GM10847 (cell line): ENCODE measurements around the gene TLR8.

ENCODE experiments used
- POLR2A ChIP-seq: IDR thresholded peaks from 2 replicates; pipeline ENCODE4 v1.6.1; 2011; ENCODE audit not compliant: insufficient read length; ENCODE audit errors: extremely low read depth

The TLR8 gene

DNA sequence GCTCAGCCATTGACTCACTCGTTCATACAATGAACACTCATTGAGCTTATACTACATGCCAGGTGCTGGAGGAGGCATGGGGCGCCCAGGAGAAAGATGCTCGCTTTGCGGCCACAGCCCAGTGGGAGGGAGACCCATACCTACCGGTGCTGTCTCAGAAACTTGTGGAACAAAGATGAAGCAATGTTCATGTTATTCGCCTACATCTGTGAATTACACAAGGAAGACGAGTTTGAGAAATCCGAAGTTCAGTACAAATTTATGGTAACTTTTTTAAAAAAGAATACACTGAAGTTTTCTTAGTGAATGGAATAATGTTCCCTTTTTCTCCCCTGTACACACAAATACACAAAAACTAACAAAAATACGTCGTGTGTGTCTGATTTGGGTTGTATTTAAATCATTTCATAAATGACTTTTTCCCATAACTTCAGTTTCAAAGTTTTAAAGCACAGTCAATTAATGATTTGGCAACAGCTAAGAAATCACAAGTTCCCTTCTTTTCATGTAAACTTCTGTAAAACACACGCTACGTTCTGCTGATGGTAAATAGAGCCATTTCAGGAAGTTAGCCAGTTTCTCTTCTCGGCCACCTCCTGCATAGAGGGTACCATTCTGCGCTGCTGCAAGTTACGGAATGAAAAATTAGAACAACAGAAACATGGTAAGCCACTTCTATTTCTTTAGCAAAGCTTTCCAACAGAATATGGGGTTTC is at the start of gene TLR8:
Gene TLR8 (plus strand): TSS at position 575 of the 716 bp plus-strand sequence. CDS start 87 bp downstream, at position 662.
- no peak for TF ChIP-seq POLR2A

DNA sequence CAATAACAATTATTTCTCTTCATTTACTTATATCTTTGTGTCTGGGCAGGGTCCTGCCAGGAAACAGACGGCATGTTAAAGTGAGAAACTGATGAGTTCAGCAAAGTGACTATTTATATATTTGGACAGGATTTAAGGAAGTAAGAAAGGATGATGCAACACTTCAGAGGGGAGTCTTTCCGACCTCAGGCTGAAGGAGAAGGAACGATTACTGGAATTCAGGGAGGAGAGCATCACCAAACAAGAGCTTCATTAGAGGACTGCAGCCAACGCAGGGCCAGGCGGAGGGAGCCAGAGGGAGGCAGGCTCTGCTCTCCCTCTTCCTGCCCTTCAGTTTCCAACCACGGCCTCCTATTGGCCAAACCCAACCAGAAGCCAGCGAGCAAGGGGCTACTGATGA is 41.1 kb upstream of the TLR8 start:
- TF ChIP-seq POLR2A, result no peak

GRCh38 chrX:12866451-12867377 is 39.7 kb upstream of the TLR8 start, which contains the start of gene TLR7:
TLR7 (plus strand) TSS chrX:12867072; CDS start chrX:12867579, 507 bp downstream.
- TF ChIP-seq POLR2A, result no peak

- no peak for TF ChIP-seq POLR2A
Measured at GRCh38 chrX:12867685-12868084, 38.7 kb upstream of the TLR8 start.

DNA sequence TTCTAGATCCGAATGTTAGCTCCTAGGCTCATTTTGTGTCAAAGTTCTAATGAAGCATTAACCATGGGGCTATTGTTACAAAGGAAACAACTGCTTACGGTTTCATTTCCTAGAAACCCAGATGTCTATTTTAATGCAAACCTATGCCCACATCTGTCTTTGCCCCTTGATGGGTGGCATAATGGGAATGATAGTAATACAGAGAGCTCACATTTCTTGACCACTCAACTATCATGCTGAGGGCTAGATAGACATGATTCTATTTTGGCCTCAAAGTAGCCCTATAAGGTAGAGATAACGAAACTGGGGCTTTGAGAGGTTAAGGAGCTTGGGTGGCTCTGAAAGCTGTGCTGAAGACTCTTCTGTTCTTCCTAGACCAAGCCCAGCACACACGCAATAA is 37.7 kb upstream of the TLR8 start:
- no peak for TF ChIP-seq POLR2A

GRCh38 chrX:12871257-12871656 is 35.2 kb upstream of the TLR8 start:
- no peak for TF ChIP-seq POLR2A

DNA sequence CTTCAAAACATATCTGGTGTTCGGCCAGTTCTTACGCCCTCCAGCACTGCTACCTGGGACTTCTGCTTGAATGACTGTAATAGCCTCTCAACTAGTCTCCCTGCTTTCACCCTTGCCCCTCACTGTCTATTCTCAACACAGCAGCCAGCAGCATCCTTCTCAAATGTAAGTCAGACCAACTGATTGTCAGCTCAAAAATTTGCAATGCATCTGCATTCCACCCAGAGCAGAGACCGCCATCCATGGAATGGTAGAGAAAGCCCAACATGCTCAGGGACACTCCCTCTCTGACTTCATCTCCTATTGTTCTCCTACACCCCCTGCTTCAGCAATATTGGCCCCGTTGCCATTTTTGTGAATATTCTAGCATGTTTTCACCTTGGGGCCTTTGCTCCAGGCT is 33.7 kb upstream of the TLR8 start:
- no peak for TF ChIP-seq POLR2A

DNA sequence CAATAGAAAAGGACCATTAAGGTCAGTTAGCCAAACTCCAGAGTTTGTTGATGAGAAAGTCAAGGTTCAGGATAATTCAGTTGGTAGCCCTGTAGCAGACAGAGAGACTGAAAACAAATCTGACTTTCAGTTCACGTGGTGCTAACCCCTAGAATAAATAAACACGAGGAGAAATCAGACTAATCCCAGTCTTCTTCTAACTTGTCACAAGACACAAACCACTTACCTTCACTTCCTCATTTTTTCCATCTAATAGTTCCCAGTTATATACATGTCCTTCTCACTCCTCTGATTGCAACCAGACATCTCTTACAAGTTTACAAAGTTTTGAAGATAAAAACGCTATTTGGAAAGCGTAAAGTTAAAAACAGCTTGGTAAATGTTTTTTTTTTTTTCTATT is 31.8 kb upstream of the TLR8 start:
- TF ChIP-seq POLR2A, result no peak

GRCh38 chrX:12877386-12877785 is 29.0 kb upstream of the TLR8 start:
- TF ChIP-seq POLR2A, result no peak

DNA sequence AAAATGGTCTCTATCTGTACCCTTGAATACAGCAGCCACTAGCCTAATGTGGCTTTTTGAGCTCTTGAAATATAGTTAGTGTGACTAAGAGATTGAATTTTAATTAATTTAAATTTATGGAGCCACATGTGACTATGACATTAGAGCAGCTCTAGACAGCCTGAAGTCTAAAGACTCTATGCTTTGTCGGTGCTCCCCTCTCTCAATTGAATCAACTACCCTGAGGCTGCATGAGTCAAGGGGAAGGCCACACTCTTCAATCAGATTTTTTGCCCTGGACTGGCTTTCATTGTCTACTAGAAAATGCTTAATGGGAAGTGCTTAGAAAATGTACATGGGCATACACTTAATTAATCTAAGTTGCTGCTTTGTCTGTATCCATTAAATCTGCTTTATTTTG is 27.9 kb upstream of the TLR8 start:
- no peak for TF ChIP-seq POLR2A

- TF ChIP-seq POLR2A, result no peak
Measured at GRCh38 chrX:12881914-12882313, 24.5 kb upstream of the TLR8 start.

DNA sequence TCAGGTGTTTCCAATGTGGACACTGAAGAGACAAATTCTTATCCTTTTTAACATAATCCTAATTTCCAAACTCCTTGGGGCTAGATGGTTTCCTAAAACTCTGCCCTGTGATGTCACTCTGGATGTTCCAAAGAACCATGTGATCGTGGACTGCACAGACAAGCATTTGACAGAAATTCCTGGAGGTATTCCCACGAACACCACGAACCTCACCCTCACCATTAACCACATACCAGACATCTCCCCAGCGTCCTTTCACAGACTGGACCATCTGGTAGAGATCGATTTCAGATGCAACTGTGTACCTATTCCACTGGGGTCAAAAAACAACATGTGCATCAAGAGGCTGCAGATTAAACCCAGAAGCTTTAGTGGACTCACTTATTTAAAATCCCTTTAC is 20.9 kb upstream of the TLR8 start:
- no peak for TF ChIP-seq POLR2A

DNA sequence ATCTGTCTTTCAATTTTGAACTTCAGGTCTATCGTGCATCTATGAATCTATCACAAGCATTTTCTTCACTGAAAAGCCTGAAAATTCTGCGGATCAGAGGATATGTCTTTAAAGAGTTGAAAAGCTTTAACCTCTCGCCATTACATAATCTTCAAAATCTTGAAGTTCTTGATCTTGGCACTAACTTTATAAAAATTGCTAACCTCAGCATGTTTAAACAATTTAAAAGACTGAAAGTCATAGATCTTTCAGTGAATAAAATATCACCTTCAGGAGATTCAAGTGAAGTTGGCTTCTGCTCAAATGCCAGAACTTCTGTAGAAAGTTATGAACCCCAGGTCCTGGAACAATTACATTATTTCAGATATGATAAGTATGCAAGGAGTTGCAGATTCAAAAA is 19.9 kb upstream of the TLR8 start:
- TF ChIP-seq POLR2A, result no peak

DNA sequence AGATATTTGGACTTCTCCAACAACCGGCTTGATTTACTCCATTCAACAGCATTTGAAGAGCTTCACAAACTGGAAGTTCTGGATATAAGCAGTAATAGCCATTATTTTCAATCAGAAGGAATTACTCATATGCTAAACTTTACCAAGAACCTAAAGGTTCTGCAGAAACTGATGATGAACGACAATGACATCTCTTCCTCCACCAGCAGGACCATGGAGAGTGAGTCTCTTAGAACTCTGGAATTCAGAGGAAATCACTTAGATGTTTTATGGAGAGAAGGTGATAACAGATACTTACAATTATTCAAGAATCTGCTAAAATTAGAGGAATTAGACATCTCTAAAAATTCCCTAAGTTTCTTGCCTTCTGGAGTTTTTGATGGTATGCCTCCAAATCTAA is 19.3 kb upstream of the TLR8 start:
- TF ChIP-seq POLR2A, result no peak

DNA sequence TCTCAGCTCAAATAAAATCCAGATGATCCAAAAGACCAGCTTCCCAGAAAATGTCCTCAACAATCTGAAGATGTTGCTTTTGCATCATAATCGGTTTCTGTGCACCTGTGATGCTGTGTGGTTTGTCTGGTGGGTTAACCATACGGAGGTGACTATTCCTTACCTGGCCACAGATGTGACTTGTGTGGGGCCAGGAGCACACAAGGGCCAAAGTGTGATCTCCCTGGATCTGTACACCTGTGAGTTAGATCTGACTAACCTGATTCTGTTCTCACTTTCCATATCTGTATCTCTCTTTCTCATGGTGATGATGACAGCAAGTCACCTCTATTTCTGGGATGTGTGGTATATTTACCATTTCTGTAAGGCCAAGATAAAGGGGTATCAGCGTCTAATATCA is 18.7 kb upstream of the TLR8 start:
- TF ChIP-seq POLR2A, result no peak

- TF ChIP-seq POLR2A, result no peak
Measured at GRCh38 chrX:12890467-12890866, 16.0 kb upstream of the TLR8 start.
